Hematopoietic multipotent progenitor cell treated with erythropoietin and hydrocortisone succinate and interleukin-3 and kit ligand, for 4 days (in vitro differentiated cells): ENCODE data around the gene ZRANB1.
"Not testable (repeated sequence)": the region's sequence is repeated elsewhere in the genome, so short reads cannot be mapped to it uniquely, and the experiment has no call there.

Experiments
- DNase-seq: peaks from one replicate; pipeline ENCODE4 v3.0.0-alpha.2; 2015

Gene ZRANB1

GRCh38 chr10:124967255-124967654 lies 25.3 kb downstream of the ZRANB1 start:
- no peak for DNase-seq

- DNase-seq = no peak
Measured at GRCh38 chr10:124971276-124971675, 29.4 kb downstream of the ZRANB1 start.

GRCh38 chr10:124972637-124973036 lies 30.7 kb downstream of the ZRANB1 start:
- no peak for DNase-seq

- DNase-seq = no peak
Measured at GRCh38 chr10:124974131-124974530, 32.2 kb downstream of the ZRANB1 start.

- peak; percentile 43 for DNase-seq
Measured at GRCh38 chr10:124975977-124976514, 34.1 kb downstream of the ZRANB1 start.

GRCh38 chr10:124977161-124977560 lies 35.2 kb downstream of the ZRANB1 start:
- no peak for DNase-seq

- no peak for DNase-seq
Measured at GRCh38 chr10:124977648-124978375, 35.9 kb downstream of the ZRANB1 start.

- no peak for DNase-seq
Measured at GRCh38 chr10:124978376-124978725, 36.4 kb downstream of the ZRANB1 start.

GRCh38 chr10:124983321-124983720 lies 41.4 kb downstream of the ZRANB1 start:
- DNase-seq = peak; percentile 35

- DNase-seq = no peak
Measured at GRCh38 chr10:124984376-124984775, 42.5 kb downstream of the ZRANB1 start.

GRCh38 chr10:124985162-124985561 lies 43.2 kb downstream of the ZRANB1 start:
- DNase-seq = no peak

GRCh38 chr10:124987788-124988187 lies 45.9 kb downstream of the ZRANB1 start:
- DNase-seq = no peak

GRCh38 chr10:124988753-124989152 lies 46.8 kb downstream of the ZRANB1 start:
- not testable (repeated sequence) for DNase-seq

- no peak for DNase-seq
Measured at GRCh38 chr10:124989526-124989925, 47.6 kb downstream of the ZRANB1 start.

- no peak for DNase-seq
Measured at GRCh38 chr10:124990671-124991625, 49.0 kb downstream of the ZRANB1 start.

GRCh38 chr10:124991835-124992234 lies 49.9 kb downstream of the ZRANB1 start:
- DNase-seq = no peak

- DNase-seq = peak; percentile 78
Measured at GRCh38 chr10:124992462-124993344, 50.8 kb downstream of the ZRANB1 start.

- DNase-seq = no peak
Measured at GRCh38 chr10:124993345-124993708, 51.4 kb downstream of the ZRANB1 start.

- DNase-seq = no peak
Measured at GRCh38 chr10:124993736-124994451, 52.0 kb downstream of the ZRANB1 start.

- DNase-seq = no peak
Measured at GRCh38 chr10:124994573-124995473, 52.9 kb downstream of the ZRANB1 start.

GRCh38 chr10:124995605-124996004 lies 53.7 kb downstream of the ZRANB1 start:
- DNase-seq = no peak
